Measurements from ENCODE around the gene PLEK. TPM values are rescaled to one million over a fixed set of nuclear protein-coding genes. Genes with fewer than 3 reads are reported as not detected.
"Not testable (repeated sequence)": the region's sequence is repeated elsewhere in the genome, so short reads cannot be mapped to it uniquely, and the experiment has no call there.

PLEK gene
- total RNA-seq, 4 donors from 2014 or later: 3.0 to 5.2 (median 4.6) TPM; not detected in 1

GRCh38 chr2:68345129-68345875 lies 19.8 kb upstream of the PLEK start:
- no peak overlapping the region for H3K27ac ChIP-seq
- in situ Hi-C loops (cut with MboI; ENCODE audit: low pct_ligation_motif_present in 1 of 4, low pct_unique_long_range_greater_than_20kb in 1 of 4, low sequenced_read_pairs in 3 of 4): no loop called here
- H3K4me3 ChIP-seq: no peak overlapping the region
- no peaks in the 10 kb centered on the region for H3K9me3 ChIP-seq
- no peak for DNase-seq
- no peaks in the 10 kb centered on the region for H3K4me1 ChIP-seq
- intact Hi-C loops (cut with DNase I; ENCODE audit: low total_unique reads): no loop called here
- TF ChIP-seq POLR2A (IDR thresholded peaks at IDR 0.05): no peak
- TF ChIP-seq CTCF (IDR thresholded peaks at IDR 0.05): no peak
- no peak for TF ChIP-seq EP300 (IDR thresholded peaks at IDR 0.05; ENCODE audit: low read depth)
- 78% methylated on average over 9 of the region's 9 CpGs; no CpG with 5 or more reads in 1 of the 2 donors for WGBS, 2 donors (ENCODE audit: low coverage in 1 of 2)
- no peaks in the 10 kb centered on the region for H3K36me3 ChIP-seq
- H3K27me3 ChIP-seq: peaks cover 6% of the 10 kb centered on the region

GRCh38 chr2:68349091-68349490 lies 16.0 kb upstream of the PLEK start:
- H3K27me3 ChIP-seq; H3K36me3 ChIP-seq; H3K27ac ChIP-seq; H3K4me1 ChIP-seq; H3K4me3 ChIP-seq; in situ Hi-C loops (cut with MboI; ENCODE audit: low pct_ligation_motif_present in 1 of 4, low pct_unique_long_range_greater_than_20kb in 1 of 4, low sequenced_read_pairs in 3 of 4); H3K9me3 ChIP-seq; intact Hi-C loops (cut with DNase I; ENCODE audit: low total_unique reads); DNase-seq: not testable (repeated sequence)
- WGBS, 2 donors (ENCODE audit: low coverage in 1 of 2): 85 to 92% methylated on average over 4 of the region's 4 CpGs

GRCh38 chr2:68351997-68352396 lies 13.1 kb upstream of the PLEK start:
- Histone ChIP-seq H3K9me3 (no peaks in the 10 kb centered on the region), H3K27me3 (no peaks in the 10 kb centered on the region), H3K36me3 (no peaks in the 10 kb centered on the region), H3K4me1 (no peaks in the 10 kb centered on the region), H3K27ac (no peak overlapping the region), H3K4me3 (no peak overlapping the region)
- WGBS, 2 donors (ENCODE audit: low coverage in 1 of 2): 77 to 83% methylated on average over 3 to 6 of the region's 6 CpGs
- DNase-seq: no peak
- in situ Hi-C loops (cut with MboI; ENCODE audit: low pct_ligation_motif_present in 1 of 4, low pct_unique_long_range_greater_than_20kb in 1 of 4, low sequenced_read_pairs in 3 of 4): no loop called here
- intact Hi-C loops (cut with DNase I; ENCODE audit: low total_unique reads): no loop called here
- TF ChIP-seq POLR2AphosphoS5 (IDR thresholded peaks at IDR 0.05) (no peak), CTCF (IDR thresholded peaks at IDR 0.05) (no peak), EP300 (IDR thresholded peaks at IDR 0.05; ENCODE audit: low read depth) (no peak), POLR2A (IDR thresholded peaks at IDR 0.05) (no peak)

- DNase-seq: no peak
- no peaks in the 10 kb centered on the region for H3K4me1 ChIP-seq
- H3K4me3 ChIP-seq: no peak overlapping the region
- H3K9me3 ChIP-seq: no peaks in the 10 kb centered on the region
- H3K36me3 ChIP-seq: no peaks in the 10 kb centered on the region
- WGBS, 2 donors (ENCODE audit: low coverage in 1 of 2): 20 to 40% methylated on average over 1 to 2 of the region's 2 CpGs
- intact Hi-C loops (cut with DNase I; ENCODE audit: low total_unique reads) (no loop called here), in situ Hi-C loops (cut with MboI; ENCODE audit: low pct_ligation_motif_present in 1 of 4, low pct_unique_long_range_greater_than_20kb in 1 of 4, low sequenced_read_pairs in 3 of 4) (no loop called here)
- no peak for TF ChIP-seq EP300 (IDR thresholded peaks at IDR 0.05; ENCODE audit: low read depth)
- H3K27ac ChIP-seq: no peak overlapping the region
- no peaks in the 10 kb centered on the region for H3K27me3 ChIP-seq
Observed at GRCh38 chr2:68352651-68353391, 12.3 kb upstream of the PLEK start.

GRCh38 chr2:68356599-68357239 lies 8.4 kb upstream of the PLEK start:
- H3K4me1 ChIP-seq: no peaks in the 10 kb centered on the region
- WGBS, 2 donors (ENCODE audit: low coverage in 1 of 2): 95 to 100% methylated on average over 1 to 4 of the region's 4 CpGs
- H3K36me3 ChIP-seq: no peaks in the 10 kb centered on the region
- H3K27ac ChIP-seq: no peak overlapping the region
- H3K9me3 ChIP-seq: no peaks in the 10 kb centered on the region
- in situ Hi-C loops (cut with MboI; ENCODE audit: low pct_ligation_motif_present in 1 of 4, low pct_unique_long_range_greater_than_20kb in 1 of 4, low sequenced_read_pairs in 3 of 4): loop anchor here in 1 of 4 donors (5.0 kb wide), 1 partner anchor 86 kb away; no protein-coding TSS in a partner anchor
- H3K4me3 ChIP-seq: no peak overlapping the region
- intact Hi-C loops (cut with DNase I; ENCODE audit: low total_unique reads): no loop called here
- TF ChIP-seq POLR2AphosphoS5 (IDR thresholded peaks at IDR 0.05): no peak
- no peak for TF ChIP-seq EP300 (IDR thresholded peaks at IDR 0.05; ENCODE audit: low read depth)
- no peak for TF ChIP-seq CTCF (IDR thresholded peaks at IDR 0.05)
- no peak for TF ChIP-seq POLR2A (IDR thresholded peaks at IDR 0.05)
- H3K27me3 ChIP-seq: no peaks in the 10 kb centered on the region
- DNase-seq: no peak

Data from transverse colon (tissue), 4 donors.